Measurements from ENCODE around the gene SEMA4D.

DNA sequence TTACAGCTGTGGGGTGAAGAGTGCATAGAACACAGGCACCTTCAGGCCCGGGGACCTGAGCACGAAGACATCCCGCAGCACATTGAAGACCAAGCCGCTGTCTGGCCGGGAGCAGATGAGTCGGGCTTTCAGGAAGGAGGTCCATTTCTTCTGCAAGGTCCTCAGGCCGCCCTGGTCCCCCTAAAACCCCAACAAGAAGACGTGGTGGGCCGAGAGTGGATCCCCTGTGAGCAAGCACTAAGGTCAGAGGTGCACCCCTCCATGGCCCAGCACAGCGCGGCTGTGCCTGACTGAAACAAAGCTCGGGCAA lies 109.1 kb downstream of the SEMA4D start:
- TF ChIP-seq, protein P1, sequence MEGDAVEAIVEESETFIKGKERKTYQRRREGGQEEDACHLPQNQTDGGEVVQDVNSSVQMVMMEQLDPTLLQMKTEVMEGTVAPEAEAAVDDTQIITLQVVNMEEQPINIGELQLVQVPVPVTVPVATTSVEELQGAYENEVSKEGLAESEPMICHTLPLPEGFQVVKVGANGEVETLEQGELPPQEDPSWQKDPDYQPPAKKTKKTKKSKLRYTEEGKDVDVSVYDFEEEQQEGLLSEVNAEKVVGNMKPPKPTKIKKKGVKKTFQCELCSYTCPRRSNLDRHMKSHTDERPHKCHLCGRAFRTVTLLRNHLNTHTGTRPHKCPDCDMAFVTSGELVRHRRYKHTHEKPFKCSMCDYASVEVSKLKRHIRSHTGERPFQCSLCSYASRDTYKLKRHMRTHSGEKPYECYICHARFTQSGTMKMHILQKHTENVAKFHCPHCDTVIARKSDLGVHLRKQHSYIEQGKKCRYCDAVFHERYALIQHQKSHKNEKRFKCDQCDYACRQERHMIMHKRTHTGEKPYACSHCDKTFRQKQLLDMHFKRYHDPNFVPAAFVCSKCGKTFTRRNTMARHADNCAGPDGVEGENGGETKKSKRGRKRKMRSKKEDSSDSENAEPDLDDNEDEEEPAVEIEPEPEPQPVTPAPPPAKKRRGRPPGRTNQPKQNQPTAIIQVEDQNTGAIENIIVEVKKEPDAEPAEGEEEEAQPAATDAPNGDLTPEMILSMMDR (IDR thresholded peaks at IDR 0.05; ENCODE audit: low read depth, low read length): no peak
- TF ChIP-seq EZH2phosphoT487 (IDR thresholded peaks at IDR 0.05; ENCODE audit: low read depth): no peak
